Measurements from ENCODE around the gene SIGLEC9.

GRCh38 chr19:51139299-51140014 lies 14.8 kb downstream of the SIGLEC9 start:
- TF ChIP-seq CTCF (IDR thresholded peaks at IDR 0.05; ENCODE audit: low read length) (no peak), EZH2 (optimal IDR thresholded peaks at IDR 0.05; ENCODE audit: low read depth, low read length) (no peak)

Data from MM.1S (cell line).